Activated T-cell treated with anti-CD3 and anti-CD28 coated beads, Interleukin-2, amount 50 U/mL, for 48 hours (primary cell): ENCODE data around the gene ASB2.

Source experiments
- DNase-seq, 2 experiments: peaks; one replicate each; pipeline ENCODE4 v3.0.0-alpha.2; 2020

Gene ASB2

DNA sequence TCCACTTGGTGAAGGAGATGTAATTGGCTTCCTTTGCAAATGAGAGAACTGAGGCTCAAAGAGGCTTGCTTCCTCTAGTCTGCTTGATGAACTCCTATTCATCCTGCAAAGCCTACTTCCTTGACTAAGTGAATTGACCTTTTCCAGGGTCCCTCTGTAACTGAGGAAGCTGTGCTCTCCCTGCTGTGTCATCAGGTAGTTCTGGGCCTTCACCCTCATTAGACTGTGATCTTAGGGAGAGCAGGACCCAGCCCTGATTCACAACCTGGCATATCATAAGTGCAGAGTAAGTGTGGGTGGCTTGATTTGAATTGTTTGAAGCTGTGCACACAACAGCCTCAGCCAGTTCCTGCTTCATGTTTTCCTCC lies 16.3 kb downstream of the ASB2 start:
- peak; percentile 60 to 67 for DNase-seq

DNA sequence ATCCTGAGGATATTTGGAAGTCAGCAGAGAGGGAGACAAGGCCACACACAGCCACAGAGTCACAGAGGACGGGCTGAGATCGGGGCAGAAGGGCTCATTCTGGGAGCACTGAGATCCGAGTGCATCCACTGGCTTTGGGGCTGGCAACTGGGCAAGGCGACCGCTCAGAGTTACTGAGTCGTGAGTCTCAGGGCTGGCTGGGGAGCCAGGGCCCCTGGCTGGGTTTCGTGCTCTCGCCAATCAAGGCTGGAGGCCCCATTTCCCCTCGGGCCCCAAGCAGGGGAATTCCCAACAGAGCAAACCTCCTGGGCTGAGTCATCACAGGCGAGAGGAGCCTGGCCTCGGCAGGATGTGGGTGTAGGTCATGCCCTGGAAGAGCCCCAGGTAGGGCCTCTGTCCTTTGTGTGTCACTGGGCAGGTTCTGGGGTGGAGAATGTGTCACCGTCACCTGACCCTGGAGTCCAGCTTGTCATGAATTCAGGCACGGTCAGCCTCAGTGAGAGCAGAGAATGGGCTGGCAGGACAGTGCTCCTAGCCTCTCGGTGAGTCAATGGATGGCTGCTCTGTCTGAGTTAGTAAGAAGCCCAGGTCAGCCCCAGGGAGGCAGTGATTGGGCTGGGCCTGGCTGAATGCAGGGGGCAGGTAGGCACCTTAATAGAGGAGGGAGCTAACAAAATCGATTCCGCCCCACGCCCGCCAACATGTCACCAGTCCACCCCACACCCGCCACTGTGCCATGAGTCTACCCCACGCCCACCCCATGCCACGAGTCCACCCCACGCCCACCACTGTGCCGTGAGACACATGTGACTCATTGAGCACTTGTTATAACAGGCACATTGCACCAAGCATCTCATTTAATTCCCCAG lies 16.9 kb downstream of the ASB2 start:
- DNase-seq: peak; percentile 95 to 96

DNA sequence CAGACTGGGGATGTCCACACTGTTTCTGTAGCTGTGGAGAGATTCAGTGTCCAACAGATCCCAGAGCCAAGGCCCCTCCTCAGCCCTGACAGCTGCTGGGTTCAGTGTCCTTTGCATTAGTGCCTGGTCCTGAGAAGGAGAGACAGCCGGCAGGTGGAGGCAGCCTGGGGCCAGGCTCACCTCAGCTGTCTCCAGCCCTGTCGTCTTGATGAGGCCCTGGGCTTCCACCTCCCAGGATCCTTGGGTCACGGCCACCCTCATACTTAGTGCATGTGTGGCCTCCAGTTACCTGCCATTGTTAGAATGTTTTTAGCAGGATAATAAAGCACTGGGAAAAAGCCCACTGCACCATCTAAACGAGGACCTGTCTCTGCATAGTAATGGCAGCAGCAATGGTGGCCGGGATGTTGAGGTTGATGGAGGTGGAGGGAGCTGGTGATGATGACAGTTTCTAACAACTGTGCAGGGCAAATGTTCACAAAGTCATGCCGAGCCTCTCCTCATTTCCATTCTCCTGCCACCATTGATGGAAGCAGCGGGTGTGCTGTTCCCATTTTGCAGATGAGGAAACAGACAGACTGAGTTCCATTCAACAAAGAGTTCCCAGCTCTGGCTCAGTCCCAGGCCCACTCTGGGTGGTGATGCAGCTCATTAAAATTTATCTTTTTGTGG lies 17.7 kb downstream of the ASB2 start:
- DNase-seq: peak; percentile 41

DNA sequence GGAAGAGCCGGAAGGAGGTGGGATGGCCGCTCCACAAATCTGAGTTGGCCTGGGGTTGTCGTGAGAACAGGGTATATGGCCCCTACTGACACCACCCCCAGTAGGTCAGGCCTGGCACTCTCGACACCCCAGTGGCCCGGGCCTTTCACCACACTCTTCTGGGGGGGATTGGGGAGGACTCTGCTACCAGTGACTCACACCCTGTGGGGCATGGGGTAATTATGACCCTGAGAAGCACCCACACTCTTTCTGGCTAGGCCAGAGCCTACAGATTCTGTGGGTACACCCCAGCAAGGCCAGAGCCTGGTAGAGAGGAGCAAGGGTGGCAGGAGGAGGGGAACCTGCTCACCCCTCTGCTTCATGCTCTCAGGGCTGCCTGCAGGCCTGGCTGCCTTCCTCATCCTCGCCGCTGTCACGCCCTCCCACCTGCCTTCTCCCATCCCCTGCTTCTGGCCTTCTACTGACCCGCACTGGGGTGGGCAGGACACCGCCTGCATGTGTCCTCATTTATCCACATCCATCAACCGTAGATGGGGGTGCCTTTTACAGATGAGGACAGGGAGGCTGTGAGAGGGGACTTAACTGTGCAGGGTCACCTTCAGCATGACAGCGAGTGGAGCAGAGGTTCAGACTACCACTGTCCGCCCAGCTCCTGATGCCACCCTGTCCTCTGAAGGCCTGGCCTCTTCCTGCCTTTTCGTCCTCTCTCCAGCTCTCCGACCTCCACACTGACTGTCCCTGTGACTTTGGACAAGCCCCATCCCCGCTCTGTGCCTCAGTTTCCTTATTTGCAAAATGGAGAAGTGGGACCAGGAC lies 18.4 kb downstream of the ASB2 start:
- DNase-seq: peak in 1 of 2 experiments; percentile 63

DNA sequence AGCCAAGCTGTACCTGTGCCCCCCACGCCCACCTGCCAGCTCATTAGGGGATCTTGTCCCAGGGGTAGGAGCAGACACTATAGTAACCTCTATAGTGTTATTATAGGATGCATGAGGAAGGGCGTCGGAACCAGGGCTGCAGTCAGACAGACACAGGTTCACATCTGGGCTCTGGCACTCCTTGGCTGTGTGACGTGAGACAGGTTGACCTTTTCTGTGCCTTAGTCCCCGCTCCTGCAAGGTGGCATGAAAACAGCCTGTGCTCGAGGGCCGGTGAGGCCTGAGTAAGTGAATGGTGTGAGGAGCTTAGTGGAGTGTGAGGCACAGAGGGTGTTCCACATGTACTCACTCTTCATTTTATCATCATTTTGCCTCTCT lies 19.0 kb downstream of the ASB2 start:
- peak; percentile 50 to 60 for DNase-seq

DNA sequence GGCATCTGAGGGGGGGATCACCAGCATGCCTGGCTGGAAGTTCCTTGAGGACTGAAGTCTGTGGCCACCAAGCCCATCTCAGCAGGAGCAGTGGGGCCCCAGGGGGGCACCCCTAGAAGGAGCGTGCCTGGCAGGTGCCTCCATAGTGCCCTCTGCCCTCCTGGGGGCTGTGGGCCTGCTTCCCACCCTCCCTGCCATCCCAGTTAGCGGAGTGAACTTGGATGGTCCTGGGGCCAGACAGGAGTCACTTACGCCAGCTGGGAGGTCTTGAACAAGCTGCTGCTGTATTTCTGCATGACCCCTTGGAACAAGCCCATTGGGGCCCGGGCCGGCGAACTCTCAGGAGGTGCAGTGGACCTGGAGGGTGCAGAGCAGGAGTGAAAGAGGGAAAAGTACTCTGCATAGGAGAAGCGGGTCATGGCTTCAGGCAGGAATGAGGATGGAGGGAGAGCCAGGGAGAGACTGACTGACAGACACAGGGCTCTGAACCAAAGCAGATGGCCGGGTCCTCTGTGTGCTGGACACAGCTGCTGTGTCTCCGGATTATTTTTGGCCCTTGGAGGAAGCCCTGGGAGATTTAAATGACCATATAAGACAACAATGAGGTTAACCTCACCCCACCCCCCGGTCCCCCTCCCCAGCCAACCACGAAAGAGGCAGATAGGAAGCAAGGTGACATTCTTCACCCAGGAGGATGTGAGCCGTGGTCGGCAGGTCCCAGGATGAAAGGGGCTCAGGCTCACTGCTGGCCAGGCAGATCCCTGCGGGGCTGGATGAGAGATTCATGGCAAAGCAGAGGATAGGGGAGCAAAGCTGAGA lies 19.6 kb downstream of the ASB2 start:
- peak; percentile 50 to 61 for DNase-seq

DNA sequence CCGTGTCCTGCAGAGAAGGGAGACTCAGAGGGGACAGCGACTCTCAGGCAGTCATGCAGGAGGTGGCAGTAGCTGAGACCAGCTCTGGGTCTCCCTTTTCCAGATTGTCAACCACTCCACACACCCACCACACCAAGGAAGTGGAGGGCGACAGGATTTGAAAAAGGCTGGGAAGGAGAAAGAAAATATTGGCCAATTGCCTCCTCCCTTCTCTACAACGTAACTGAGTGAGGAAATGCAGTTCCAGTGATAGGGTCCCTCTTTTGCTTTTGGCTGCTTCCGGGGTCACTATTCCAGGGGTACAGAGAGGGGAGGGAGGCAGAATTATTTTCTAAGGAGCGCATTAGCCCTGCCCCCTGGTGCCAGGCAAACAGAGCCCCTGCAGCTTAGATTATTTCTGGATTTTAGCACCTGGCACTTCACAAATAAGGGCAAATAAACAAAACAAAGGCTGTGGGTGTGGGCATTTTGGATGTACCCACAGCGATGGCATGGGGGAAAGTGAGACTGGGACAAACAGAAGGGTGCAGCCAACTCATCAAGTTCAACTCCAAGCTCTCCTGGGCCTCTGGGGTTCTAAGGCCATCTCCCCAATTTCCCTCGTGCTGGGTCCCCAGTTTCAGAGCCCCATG lies 20.4 kb downstream of the ASB2 start:
- DNase-seq: no peak

DNA sequence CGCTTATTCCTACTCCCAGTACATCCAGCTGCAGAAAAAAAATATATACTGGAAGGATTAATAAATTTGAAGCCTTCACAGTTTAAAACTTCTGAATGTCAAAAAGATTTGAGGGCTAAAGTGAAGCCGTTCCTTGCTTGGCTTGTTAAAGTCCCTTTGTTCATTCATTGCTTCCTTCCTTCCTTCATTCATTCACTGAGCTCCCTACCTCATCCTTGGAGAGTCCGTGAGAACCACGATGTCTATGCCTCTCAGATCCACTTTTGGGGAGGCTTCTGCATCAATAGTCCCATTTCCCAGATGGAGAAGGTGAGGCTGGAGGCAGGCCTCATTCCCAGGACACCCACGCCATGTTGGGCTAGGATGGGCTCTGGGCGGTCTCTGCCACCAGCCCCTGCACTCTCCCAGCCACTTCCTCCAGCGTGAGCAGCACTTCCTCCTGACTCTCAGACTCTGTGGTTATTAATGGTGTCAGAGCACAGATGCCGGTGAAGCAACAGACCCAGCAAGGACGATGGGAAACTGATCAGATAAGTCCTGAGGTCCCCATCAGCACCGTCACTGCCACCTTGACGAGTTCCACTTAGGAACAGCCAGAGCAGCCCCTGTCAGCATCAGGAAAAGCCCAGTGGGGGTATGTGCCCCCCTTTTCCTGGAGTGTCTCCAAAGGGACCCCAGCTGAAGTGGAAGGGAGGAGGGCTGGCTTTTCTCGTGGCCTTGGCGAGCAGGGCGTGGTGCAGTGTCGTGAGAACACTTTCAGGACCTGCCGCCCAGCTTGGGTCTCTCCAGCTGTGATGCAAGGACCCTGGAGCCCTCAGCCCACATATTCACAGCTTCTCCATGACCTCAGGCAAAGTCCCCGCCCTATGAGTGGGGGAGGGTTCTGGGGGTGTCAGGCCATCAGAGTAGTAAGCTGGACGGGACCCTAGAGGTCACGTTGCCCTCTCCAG lies 21.2 kb downstream of the ASB2 start:
- DNase-seq: peak; percentile 67 to 69

DNA sequence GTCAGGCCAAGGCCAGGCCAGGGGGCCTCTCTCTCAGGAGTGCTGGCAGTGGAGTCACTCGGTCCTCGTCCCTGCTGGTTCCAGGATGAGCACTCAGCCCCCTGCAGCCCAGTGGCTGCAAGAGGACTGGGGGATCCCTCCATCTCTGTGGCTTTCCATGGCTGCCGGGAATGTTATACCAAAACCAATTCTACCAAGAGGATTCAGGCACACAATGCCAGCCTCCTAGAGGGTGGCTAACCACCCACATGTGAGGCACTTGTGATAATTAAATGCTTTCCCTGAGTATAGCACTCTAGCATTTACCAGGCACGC lies 21.9 kb downstream of the ASB2 start:
- DNase-seq: no peak

DNA sequence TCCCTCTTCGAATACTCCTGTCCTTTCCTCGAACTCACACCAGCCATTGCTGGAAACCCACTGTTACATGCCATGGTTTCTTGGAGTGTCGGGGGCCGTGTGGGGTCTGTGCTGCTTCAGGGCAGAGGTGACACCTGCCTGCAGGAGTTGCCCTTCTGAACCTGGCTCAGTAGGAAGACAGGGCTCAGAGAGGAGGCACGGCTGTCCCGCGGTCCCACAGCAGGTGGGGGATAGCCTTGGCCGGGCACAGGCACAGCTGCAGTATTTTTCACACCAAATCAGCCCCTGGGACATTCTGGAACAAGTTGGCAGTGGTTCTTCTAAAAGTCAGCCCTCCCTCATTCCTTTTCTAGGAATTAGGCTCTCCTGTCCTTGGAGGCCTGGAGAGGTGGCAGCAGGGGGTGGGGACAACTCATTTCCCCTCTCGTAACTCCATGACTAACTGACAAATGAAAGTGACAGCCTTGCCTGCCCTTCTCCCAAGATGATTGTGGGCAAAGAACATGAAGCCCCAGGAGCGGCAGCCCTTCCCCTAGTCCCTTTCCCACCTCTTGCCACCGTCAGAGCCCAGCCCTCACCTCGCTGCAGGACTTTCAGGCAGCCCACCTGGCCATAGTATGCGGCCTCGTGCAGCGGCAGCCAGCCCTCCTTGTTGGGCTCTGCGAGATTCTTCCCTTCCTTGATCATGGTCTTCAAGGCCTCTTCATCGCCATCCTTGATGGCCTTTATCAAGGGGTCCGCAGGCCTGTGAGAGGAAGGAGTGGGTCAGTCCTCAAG lies 22.4 kb downstream of the ASB2 start:
- peak; percentile 43 to 50 for DNase-seq

DNA sequence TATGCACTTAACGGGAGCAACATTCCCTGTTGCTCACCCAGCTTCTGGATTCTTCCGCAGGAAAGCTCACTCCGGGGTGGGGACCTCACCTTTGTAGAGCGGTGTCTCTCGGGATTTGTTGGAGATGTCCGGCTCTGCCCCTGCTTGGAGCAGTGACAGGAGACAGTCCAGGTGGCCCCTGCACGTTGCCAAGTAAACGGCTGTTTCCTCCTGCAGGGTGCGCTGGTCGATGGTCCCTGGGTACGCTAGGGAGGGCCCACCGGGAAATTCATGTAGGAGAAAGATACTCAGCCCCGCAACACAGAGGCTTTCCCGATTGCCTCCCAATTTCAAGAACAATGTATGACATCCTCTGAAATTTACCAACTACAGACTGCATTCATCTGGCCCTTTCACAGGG lies 23.1 kb downstream of the ASB2 start:
- no peak for DNase-seq

DNA sequence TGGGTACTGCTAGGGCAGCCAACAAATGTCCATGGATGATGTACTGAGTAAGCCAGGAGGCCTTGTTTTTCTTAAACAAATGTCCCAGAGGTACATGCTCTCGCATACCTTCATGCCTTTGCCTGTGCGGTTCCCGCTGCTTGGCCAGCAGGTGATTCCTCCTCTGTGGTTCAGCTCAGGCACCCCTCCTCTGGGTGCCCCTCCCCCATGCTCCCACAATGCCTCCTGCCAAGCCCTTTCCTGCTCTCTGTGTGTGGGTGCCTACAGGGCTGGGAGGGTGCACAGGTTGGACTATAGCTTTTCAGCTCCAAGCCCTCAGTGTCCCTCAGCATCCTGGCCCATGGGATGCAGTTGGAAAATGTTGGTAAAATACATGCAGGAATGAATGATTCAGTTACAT lies 23.5 kb downstream of the ASB2 start:
- no peak for DNase-seq

DNA sequence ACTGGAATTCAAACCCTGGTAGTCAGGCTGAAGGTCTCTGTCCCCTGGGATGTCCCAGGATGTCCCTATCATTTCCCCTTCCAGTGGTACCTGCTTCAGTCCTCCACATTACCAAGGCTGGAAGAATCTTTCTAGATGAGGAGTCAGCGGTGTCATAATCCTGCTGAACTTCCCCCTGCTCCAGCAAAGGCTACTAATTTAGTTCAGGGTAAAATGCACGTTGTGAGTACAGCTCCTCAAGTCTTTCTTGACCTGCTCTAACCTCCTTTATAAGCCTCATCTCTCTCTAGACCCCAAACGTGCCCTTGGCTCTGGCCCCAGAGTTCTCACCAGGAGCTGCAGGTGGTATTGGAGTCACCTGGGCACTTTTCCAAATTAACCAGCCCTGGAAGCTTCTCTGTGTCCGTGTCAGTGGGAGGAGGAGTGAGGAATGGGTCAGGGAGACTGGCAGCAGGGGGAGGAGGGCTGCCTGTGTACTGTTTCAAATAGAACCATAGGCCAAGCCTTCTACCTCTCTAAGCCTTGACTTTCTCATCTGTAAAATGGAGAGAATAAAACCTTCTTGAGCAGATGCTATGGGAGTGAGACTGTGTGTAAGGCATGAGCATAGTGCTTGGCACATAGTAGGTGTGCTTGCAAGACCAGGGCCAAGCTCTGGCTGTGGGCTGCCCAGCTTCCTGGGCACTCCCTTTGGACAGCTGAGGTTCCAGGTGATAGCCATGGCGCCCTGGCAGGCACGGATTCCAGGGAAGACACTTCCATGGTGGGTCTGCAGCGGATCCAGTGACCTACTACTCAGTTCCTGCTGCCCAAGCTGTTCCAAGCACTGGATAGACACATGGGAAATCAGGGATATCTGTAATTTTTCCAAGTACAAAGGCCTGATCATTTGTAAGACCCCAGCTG lies 24.5 kb downstream of the ASB2 start:
- no peak for DNase-seq

DNA sequence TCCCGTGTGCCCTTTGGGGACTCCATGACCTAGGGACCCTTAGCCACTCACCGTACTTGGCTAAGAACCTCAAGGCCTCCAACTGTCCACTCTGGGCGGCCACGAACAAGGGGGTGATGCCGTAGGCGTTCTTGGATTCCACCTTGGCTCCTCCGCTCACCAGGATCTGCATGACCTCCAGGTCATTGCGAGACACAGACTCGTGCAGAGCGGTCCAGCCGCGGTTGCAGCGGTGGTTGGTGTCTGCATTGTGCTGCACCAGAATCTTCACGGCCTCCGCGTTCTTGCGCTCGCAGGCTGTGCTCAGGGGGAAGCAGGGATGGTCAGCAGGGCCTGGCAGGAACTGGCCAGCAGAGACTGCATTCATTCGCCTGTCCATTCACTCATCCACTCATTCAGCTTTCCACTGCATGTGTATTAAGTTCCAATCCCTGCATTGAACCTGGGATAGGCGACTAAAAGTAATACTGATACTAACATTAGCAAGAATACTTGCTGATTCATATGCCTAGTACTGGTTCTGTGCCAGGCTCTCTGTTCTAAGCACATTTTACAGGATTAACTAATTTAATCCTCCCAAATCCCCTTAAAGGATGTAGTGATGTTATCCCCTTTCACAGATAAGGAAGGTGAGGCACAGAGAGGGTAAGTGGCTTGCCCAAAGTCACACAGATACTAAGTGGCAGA lies 25.3 kb downstream of the ASB2 start:
- DNase-seq: no peak

DNA sequence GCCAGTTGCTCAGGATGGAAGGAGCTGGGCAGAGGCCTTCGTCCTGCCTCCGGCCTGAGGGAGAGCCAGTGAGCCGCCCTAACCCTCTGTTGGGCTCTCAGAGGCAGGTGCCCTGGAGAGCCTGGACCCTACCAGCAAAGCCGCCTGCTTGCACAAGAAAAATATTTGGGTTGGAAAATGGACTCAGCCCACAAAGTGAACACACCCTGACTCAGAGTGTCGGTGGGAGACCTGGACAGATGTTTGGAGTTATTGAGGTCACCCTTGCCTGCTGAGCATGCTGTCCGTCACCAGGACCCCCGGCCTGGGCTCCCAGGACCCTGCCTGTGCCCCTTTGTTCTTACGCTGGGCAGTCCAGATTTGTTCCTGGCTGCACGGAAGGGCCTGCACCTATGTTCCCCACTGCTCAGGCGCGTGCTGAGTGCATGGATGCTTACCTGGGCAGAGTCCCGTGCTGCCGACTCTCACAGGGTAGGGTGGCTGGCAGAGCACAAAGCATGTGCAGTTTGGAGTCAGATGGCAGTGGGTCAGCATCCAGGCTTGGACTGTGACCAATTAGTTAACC lies 26.8 kb downstream of the ASB2 start:
- no peak for DNase-seq

DNA sequence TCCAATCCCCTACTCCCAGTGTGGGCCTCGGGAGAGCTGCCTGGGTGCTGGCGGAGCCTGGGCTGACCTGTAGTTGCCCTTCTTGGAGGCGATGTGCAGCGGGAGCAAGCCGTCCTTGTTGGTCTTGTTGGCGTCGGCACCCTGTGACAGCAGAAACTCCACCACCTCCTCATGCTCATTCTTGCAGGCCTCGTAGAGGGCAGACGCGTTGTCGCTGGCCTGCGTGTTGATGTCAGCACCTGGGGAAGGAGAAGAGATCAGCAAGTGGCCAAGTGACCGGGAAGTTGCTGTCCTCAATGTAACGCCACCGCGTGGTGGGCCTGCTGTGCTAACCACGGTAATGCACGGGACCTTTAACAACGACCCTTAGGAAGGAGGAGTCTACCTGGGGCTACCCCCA lies 29.1 kb downstream of the ASB2 start:
- DNase-seq: no peak

DNA sequence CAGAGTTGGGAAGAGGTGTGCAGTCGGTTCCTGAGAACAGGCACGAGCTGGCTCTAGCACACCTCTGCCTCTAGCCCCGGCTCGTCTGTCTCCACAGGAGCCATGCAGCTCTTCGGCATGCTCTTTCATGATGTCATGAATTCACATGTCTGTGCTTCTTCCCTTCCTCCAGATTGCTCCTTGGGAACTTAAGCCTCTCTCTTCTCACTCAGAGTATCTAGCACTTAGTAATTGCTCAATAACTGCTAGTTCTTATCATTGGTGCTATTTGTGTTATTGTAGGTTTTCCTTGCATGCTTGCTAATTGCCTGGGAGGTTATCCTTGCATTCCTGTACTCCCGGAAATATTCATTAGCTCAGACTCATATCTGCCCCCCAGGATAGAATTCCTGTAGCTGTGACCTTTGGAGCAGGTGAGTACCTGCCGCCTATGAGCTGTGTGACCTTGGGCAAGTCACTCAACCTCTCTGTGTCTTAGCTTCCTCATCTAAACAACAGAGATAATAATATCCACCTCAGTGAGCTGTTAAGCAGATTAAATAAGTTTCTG lies 29.8 kb downstream of the ASB2 start:
- no peak for DNase-seq

DNA sequence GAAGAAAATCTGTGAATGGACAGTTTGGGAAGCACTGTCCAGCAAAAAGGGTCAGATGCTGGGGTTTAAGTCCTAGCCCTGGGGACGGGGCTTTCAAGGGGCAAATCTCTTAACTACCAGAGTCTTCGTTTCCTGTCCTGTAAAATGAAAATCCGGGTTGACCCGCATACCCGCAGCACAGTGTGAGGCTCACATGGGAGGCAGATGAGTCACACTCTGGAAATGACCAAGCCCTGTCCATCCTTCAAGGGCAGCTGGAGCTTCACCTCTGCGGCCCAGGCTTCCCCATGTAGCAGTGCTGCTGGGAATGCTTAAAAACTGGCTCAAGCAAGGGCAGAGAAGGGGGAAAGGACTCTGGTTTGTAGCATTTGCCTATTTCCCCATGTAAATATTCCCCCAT lies 30.3 kb downstream of the ASB2 start:
- no peak for DNase-seq
